NCI-H1092 (cell line): ENCODE measurements around the gene PRODH2.
"Not testable (repeated sequence)": the region's sequence is repeated elsewhere in the genome, so short reads cannot be mapped to it uniquely, and the experiment has no call there.

Source experiments
- DNase-seq: peaks from one replicate; lab custom pipeline; 2025; lab: John Stamatoyannopoulos, UW

The PRODH2 gene

GRCh38 chr19:35796645-35797542 is 15.8 kb downstream of the PRODH2 start:
- DNase-seq: no peak

- DNase-seq: not testable (repeated sequence)
Observed at GRCh38 chr19:35795564-35795963, 17.1 kb downstream of the PRODH2 start.

DNA sequence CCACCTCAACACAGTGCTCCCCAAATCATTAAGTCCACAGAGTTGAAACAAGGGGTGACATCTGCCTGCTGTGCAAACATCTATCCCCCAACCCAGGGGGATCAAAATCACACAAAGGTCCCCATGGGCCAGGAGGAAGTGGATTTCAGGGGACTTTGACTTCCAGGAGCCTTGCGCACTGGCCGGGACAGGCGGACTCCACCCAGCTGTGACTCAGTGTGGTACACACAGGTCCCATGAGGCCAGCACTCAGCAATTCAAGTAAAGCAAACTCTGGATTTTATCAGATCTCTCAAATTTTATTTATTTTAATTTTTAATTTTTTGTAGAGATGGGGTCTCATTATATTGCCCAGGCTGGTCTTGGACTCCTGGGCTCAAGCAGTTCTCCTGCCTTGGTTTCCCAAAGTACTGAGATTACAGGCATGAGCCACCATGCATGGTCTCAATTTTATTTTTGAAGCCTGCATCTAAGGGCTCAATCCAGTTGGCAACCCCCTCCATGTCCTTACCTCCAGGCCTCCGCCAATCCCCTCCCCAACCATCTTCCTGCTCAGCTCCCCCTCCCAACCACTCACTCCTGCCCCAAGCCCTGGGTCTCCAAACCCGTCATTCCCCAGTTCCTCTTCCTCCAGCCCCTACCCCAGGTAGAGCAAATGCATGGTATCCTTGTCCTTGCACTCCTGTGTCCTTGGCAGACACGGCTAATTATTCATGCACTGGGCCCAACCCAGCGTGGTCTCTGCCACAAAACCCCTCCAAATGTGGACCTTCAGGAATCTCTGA is 19.1 kb downstream of the PRODH2 start:
- no peak for DNase-seq

- no peak for DNase-seq
Observed at GRCh38 chr19:35792888-35793287, 19.8 kb downstream of the PRODH2 start.

- no peak for DNase-seq
Observed at GRCh38 chr19:35792312-35792711, 20.3 kb downstream of the PRODH2 start.

DNA sequence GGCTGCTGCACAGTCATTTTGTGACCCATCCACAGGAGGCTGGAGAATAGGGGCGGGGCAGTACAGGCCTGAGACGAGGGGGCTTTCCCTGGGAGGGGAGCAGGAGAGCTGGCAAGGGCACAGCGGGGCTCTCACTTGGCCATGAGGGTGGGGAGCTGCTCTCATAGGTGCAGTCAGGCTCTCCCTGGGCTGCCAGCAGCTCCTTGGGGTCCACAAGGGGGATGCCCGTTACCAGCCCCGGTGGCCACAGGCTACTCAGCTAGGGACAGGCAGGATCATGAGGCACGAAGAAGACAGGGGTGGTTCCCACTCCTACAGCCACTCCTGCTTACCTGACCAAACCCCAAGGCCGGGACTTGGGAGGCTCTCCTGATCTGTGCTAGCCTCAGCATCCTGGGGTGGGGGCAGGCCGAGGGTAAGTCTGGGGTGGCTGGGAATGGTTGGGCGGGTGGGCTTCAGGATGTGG is 20.8 kb downstream of the PRODH2 start:
- no peak for DNase-seq

- DNase-seq: peak; percentile 13
Observed at GRCh38 chr19:35790981-35791813, 21.4 kb downstream of the PRODH2 start.

DNA sequence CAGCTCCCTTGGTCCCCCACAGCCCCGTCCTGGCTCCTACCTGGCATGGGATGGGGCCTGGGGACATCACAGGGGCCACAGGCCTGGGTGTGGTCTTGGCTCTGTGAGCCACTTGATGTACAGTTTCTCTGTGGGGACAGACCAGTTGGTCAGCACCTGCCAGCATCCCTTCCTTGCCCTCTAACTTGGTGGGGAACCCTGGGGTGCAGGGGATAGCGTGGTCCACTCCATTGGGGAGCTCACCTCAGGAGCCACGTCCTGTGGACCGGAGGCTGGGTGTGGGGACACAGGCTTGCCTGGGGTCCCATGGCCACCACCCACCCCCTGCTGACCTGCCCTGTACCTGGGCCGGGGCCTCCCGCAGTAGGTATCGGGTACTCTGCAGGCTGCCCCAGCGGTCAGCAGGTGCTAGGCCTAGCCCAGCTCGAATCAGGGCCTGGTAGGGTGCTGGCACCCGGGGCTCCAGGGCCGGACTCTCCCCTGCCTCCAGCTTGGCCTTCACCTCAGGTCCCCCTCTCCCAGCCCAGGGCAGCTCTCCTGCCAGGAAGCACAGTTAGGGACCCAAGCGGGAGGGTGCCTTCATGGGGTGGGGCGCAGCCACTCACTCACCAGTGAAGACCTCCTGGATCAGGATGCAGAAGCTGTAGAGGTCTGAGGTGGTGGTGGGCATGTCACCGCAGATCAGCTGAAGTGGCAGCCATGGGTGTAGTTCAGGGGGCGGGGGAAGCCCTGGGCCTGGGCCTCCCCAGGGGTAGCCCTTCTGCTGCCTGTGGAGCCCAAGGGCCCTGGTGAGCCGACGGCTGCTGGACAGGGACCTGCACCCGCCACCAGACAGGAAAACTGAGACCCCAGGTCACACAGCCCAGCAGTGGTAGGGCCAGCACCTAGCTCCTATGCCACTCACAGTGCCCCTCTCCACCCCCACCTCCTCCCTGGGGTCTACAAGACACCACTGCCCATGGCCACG is 22.4 kb downstream of the PRODH2 start:
- no peak for DNase-seq

DNA sequence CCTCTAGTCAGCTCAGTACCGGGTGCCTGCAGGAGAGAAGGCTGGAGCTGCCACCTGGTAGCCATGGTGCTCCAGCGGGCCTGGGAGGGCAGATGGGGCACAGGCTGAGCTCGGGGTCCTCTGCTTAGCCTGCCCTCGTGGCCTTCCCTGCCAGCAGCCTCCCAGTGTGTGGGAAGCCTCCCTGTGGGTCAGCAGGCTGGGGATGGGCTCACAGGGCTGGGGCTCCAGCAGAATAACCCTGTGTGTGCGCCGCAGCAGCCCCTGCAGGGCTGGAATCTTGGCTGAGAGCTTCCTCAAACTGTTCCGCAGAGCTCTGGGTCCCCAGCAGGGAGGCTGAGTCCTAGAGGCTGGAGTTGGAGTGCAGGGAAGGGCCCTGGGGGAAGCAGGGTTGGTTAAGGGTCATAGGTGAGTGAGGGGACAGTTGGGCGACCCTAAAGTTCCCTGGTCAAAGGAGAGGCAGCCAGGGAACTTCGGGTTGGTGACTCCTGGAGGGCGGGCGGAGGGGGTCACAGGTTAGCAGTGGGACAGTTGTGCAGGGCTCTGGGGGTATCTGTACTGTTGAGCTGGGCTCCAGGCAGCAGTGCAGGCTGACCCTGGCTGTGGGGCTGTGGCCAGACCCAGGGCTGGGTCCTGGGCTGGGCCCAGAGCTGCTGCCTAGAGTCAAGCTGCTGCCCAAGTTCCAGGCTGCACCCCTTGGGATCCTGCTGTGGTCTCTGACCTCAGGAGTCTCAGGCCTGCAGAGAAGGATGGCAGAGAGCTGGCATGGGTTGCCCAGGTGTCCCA is 23.3 kb downstream of the PRODH2 start:
- no peak for DNase-seq

DNA sequence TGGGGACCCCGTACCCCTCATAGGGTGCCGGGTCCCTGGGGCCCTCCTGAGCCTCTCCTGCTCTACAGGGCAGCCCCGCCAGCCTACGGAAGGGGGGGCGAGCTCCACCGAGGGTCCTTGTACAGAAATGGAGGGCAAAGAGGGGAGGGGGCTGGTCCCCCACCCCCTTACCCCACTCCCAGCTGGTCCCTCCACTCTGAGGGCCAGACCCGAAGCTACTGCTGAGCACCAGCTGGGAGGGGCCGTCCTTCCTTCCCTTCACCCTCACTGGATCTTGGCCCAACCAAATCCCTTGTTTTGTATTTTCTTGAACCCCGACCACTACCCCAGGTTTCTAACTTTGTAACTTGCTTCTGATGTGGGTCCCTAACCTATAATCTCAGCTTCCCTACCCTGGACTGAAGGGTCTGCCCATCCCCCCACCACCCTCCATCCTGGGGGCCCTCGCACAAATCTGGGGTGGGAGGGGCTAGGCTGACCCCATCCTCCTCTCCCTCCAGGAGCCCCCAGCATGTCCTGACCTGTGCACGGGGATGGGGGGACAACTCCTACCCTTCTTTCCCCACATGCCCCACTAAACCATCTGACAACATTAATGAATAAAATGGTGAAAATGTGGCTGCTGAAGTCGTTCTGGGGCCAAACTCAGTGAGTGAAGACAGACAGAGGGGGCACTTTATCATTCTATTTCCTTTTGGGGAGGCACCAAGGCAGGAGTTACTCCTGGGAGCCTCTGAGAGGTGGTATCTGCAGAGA is 24.3 kb downstream of the PRODH2 start:
- no peak for DNase-seq

GRCh38 chr19:35787227-35787799 is 25.3 kb downstream of the PRODH2 start:
- no peak for DNase-seq

GRCh38 chr19:35786299-35787160 is 26.1 kb downstream of the PRODH2 start:
- DNase-seq: no peak

DNA sequence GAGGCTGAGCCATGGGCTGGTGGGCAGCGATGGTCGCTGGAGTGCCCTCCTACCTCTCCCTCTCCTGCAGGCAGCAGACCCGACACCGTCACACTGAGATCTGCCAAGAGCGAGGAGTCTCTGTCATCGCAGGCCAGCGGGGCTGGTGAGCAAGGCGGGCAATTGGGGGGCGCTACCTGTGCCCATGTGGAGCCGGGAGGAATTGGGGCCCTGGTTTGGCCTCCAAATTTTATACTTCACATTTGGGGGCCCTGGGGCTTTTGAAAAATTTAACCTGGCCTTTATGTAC is 27.4 kb downstream of the PRODH2 start:
- DNase-seq: no peak

- no peak for DNase-seq
Observed at GRCh38 chr19:35784503-35785338, 27.9 kb downstream of the PRODH2 start.

GRCh38 chr19:35783469-35784434 is 28.9 kb downstream of the PRODH2 start:
- no peak for DNase-seq

GRCh38 chr19:35782589-35782988 is 30.1 kb downstream of the PRODH2 start:
- DNase-seq: no peak
